ENCODE data around the gene AQP5.

AQP5 gene

DNA sequence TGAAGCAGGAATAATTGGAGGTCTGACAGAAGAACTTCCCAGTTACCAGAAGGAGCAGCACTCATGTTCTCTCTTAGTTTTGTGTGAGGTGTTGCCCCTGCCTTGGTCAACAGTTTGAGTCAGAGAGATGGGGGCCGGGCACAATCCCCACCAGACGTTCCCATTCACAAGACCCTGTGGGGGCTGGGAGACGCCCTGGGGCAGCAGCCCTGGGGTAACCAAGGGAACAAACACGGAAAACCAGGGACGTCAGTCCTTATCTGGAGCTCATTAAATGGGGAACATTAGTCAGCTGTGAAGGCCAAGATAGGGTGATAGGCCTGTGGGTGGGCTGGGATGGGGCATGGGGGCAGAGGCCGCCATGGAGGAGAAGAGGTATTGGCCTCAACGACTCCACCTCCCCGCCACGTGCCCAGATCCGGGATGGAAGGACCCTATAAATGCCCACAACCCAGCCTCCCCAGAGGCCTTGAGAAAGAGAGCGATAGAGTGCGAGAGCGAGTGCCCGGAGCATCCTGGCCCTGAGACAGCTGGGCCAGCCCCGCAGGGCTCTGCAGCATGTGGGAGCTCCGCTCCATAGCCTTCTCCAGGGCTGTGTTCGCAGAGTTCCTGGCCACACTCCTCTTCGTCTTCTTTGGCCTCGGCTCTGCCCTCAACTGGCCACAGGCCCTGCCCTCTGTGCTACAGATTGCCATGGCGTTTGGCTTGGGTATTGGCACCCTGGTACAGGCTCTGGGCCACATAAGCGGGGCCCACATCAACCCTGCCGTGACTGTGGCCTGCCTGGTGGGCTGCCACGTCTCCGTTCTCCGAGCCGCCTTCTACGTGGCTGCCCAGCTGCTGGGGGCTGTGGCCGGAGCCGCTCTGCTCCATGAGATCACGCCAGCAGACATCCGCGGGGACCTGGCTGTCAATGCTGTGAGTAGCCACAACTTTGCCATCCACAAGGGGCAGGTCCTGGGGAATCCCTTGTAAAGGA is 11.1 kb upstream of the AQP5 start, which contains the start of gene AQP2:
Gene AQP2 (plus strand): TSS at position 465 of the 979 bp plus-strand sequence. CDS start 94 bp downstream, at position 559.
- DNase-seq (ENCODE audit: low read depth), result no peak

DNA sequence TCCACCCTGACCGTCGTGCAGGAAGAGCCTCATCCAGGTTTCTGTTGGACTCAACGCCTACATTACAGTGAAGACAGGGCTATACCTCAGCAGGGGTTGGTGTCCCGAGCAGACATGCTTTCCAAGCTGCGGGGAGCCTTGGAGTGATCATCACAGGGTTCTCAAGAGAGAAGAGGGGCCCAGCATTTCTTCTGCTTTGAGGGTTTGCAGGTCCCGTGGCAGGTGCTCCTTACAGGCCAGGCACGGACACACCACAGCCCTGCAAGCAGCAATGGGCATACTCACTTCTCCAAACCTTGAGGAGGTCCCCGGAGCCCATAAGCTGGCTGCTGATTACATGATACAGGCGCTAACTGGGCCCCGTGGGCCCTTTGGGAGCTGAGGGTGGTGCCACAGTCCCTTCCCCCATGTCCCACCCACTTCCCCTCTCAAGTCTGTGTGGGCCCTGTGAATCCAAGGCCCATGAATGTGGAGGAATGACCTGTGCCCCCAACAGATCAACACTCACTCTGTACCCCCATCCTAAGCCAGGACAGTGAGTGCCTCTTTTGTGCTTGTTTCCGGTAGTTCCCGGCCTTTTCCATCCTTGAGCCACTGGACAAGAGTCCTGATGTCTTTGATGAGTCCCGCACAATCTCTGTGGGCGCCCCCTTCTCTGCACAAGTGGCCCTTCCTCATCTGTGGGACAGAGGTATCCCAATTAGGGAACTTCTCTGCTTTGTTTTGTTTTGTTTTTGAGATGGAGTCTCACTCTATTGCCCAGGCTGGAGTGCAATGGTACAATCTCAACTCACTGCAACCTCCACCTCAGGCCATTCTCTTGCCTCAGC is 10.0 kb upstream of the AQP5 start:
- no peak for DNase-seq (ENCODE audit: low read depth)

DNA sequence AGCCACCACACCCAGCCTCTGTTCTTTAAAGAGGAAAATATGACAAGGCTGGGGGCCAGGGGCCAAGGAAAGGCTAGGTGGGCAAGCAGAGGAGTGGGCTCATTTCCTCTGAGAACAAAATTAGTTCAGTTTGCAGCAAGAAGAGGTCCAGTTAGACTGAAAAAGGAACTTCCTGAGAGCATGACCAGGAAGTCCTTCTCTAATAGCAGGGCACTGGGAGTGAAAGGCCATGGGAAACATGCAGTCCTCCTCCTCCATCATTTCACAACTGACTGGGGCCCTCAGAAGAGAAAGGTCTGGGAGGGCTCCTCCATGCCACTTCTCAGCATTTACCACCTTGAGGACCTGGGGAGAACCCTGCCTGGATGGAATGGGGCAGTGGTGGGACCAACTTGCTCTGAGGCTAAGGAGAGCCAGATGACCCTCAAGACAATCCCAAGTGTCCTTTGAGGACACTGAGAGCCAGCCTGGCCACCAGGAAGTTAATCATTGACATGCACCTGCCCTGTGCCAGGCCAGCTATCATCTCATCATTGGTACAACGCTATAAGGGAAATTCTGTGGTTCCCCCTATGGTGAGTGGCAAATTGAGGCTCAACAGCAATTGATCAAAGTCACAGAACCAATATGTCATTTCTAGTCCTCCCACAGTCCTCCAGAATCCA is 9.1 kb upstream of the AQP5 start:
- no peak for DNase-seq (ENCODE audit: low read depth)

- DNase-seq (ENCODE audit: low read depth), result no peak
Observed at GRCh38 chr12:49953151-49953550, 8.5 kb upstream of the AQP5 start.

DNA sequence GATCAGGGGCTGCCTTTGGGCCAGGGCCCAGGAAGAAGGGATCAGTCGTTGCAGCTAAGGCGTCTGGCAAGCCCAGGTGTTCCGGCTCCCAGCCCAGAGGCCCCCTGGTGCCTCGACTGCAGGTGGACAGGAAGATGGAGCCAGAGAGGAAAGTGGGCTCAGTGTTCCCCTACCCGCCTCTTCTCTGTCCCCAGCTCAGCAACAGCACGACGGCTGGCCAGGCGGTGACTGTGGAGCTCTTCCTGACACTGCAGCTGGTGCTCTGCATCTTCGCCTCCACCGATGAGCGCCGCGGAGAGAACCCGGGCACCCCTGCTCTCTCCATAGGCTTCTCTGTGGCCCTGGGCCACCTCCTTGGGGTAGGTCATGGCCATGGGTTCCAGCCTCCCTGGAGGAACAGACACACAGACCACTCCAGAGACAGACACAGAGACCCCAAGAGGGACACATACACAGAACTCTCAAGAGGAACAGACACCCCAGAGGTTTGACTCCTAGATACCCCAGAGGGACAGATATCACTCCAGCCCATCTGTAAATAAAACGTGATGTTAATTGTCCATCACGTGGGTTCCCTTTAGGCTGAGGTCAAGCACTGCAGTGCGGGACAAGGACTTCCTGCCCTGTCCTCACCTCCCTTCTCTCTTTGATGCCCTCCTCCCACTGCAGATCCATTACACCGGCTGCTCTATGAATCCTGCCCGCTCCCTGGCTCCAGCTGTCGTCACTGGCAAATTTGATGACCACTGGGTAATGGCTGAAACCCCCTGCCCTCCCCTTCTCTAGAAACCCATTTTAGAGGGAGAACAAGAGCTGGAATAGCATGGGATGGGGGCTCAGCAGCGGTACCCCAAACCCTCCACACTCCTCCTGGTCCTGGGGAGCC is 7.5 kb upstream of the AQP5 start:
- no peak for DNase-seq (ENCODE audit: low read depth)

DNA sequence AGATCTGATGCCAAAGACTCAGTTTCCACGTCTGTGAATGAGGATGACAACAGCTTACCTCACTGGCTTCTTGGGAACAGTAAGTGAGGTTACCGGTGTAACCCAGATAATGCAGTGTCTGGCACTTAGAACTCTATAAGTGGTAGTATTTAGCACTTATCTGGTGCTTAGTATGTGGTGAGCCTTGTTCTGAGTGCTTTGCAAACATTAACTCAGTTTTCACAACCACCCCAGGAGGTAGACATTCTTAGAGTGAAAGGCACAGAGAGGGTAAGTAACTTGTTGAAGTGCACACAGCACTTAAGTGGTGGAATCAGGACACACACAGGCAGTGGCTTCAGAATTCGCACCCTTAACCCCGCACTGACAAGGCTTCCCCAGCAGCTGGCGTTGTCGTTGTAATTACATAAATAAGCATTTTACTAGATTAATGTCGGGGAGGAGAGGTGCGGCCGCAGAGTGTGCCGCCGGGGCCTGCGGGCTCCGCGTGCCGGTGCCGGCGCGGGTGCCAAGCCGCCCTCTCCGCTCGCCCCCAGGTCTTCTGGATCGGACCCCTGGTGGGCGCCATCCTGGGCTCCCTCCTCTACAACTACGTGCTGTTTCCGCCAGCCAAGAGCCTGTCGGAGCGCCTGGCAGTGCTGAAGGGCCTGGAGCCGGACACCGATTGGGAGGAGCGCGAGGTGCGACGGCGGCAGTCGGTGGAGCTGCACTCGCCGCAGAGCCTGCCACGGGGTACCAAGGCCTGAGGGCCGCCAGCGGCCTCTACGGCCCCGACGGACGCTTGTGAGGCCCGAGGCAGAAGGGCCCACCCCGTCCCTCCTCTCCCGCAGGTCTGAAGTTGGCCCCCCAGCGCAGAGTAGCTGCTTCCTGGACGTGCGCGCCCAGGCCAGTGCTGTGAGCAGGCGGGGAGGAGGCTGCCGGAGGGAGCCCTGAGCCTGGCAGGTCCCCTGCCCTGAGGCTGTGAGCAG is 6.5 kb upstream of the AQP5 start:
- DNase-seq (ENCODE audit: low read depth), result no peak

DNA sequence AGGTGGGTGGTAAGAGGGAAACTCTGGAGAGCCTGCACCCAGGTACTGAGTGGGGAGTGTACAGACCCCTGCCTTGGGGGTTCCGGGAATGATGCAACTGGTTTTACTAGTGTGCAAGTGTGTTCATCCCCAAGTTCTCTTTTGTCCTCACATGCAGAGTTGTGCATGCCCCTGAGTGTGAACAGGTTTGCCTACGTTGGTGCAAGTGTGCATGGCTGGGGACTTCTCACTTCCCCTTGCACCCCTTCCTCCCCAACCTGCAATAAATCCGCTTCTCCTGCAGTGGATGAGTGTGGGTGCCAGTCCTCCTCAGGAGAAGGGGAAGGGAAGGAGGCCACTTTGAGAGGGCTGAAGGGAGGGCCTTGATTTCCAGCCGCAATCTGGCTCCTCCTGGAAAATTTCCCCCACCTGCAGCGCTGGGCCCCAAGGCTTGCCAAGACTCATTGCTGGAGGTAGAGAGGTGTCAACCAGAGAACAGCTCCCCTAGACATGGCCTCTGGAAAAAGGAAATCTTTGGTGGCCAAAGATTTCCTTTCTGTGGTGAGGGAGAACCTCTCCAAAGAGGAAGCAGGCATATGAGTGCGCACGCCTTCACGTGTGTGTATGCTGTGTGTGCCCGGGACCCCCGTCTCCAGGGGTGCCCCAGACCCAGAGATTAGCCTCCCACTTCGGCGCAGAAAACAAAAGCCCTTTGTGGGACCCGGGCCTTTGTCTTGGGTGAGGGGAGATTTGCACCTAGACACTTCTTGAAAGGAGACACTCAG is 5.6 kb upstream of the AQP5 start:
- no peak for DNase-seq (ENCODE audit: low read depth)

GRCh38 chr12:49956663-49957569 is 4.8 kb upstream of the AQP5 start:
- no peak for DNase-seq (ENCODE audit: low read depth)

DNA sequence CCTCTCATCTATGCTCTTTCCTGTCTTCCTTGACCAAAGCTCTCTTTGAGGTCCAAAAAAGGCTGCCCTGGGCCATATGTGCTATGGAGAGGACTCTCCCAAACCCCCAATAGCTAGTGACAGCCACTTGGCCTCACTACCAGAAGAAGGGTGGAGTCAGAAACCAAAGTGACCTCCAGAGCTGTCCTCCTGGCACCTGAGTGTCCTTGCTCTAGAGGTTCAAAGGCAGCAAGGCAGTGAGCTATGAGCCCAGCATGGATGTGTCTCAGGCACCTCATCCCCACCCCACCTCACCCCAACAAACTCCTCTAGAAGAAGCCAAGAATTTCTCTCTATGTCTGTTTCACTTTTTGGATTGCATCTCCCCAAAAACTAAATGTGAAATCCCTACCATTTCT is 4.1 kb upstream of the AQP5 start:
- DNase-seq (ENCODE audit: low read depth), result no peak

DNA sequence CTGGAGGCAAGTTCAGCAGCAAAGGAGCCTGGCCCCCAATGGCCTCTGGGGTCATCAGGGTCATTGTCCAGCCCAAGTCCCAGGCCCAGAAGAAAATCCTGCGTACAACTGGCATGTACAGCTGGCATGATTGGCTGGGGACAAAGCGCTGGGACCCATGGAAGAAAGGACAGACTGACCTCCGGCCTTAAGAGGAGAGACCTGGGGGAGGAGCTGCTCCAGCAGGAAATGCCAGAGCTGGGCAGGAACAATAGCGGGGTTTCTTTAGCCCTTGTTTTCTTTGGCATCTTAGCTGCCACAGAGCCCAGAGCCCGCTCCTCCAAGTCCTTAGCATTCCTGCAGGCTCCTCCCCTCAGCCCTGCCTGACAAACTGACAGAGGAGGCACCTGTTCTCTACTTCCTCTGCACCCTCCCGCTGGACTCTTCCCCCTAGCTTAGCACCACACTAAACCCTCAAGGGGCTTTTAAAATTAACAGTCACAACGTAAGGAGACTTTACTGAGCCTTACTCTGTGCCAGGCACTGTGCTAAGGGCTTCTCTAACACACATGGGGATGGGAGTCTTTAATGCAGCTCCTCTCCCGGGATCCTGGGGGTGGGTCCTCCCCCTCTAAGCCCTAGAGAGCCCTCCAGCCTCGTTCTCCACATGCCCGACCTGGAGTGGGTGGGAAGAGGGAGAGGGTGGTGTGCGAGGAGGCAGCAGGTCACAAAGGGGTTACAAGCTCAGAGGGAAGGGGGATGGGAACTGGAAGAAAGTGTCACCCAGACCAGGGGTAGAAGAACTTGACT is 1.8 kb upstream of the AQP5 start:
- DNase-seq (ENCODE audit: low read depth), result no peak

DNA sequence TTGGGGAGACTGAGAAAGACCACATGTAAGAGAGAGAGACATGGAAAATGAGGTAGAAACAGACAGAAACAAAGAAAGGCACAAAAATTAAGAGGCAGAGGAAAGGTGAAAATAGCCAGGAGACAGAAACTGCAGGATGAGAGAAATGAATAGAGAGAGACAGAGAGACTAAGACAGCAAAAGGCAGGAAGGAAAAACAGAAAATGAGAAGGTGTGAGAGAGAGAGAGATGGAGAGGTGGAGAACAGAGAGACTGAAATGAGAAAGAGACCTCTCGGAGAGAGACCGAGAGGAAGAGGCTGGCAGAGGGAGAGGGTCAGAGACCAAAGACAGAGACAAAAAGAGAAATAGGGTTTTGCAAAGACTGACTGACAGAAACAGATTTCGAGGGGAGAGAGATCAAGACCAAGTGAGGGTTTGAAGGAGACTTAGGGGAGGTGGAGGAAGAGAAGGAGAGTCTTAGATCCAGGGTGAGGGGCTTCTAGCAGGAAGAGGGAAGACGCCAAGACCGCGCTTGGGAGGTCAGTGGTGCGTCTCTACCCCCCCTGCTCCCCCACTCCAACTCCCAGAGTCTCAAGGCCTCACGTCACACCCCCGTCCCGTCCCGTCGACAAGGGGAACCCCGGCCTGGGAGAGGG is 1.1 kb upstream of the AQP5 start:
- no peak for DNase-seq (ENCODE audit: low read depth)

- DNase-seq (ENCODE audit: low read depth), result no peak
Observed at GRCh38 chr12:49961993-49962764, 507 bp downstream of the AQP5 start.

DNA sequence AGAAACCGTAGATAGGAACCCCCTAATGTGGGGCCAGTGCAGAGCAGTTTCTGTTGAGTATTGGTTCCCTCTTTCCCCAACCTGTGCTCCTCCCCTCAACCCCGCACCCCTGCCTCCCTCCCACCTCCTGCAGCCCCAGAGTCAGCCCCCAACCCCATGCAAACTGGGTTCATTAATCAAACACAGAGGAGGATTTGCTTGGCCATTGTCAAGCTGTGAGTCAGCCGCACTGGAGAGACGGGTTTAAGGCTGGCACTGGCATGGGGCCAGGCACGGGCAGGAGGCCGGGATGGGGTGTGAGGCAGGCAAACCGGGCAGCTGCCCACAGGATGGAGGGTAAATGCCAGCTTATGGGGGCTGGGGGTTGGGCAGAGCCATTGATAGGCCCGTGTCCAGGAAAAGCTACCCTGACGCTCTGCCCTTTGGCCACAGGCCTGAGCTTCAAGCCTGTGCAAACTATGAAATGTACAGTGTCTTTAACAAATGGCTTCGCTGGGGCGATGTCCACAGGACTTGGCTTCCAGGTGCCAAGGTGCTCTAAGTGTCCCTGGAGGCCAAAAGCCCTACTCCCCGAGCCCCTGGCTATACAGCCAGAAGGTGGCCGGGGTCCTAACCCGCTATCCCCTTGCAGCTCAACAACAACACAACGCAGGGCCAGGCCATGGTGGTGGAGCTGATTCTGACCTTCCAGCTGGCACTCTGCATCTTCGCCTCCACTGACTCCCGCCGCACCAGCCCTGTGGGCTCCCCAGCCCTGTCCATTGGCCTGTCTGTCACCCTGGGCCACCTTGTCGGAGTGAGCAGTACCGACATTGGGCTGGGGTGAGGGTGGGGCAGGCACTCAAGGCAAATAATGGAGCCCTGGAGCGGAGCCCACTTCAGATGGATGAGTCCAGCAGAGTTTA is 1.4 kb downstream of the AQP5 start:
- no peak for DNase-seq (ENCODE audit: low read depth)

DNA sequence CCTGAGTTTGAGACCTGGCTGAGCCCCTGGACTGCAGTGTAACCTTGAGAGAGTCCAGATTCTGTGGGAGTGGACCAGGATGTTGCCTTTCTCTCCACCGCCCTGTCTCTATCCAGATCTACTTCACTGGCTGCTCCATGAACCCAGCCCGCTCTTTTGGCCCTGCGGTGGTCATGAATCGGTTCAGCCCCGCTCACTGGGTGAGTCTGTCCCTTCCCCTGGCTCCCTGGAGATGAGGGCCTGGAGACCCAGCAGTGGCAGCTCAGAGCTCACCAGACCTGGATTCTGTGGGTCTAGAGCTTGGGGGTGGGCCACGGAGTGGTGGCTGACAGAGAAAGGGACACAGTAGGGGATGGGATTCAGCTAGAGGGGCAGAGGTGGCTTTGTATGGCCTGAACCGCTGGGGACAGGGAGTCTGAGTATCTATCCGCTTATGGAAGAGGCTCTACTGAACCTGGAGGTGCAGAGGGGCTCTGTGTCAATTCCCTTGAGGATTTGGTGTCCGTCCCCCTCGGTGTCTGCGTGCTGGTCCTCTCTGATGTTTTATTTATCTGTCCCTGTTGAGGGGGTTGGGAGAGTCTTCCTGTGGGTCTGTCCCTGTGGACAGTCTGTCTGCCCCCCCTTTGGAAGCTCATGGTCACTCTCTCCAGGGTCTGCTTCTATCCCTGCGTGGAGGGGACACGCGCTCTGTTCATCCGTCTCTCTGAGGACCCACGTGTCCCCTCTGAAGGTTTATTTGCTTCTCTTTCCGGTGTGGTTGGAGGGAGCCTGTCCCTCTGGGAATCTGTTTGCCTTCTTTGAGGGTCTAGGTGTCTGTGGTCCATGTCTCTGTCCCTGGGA is 2.5 kb downstream of the AQP5 start:
- DNase-seq (ENCODE audit: low read depth), result no peak

Measured in T follicular helper cell (primary cell).